Measurements from ENCODE around the gene YES1.

GRCh38 chr18:824179-824578 lies 12.1 kb upstream of the YES1 start:
- TF ChIP-seq CTCF (conservative IDR thresholded peaks at IDR 0.05; ENCODE audit: low read length) (no peak), EZH2phosphoT487 (IDR thresholded peaks at IDR 0.05; ENCODE audit: borderline replicate concordance, low read depth, low read length) (no peak)

All from OCI-LY7 (cell line).